NT2/D1 (cell line): ENCODE data around the gene MRTFA.

Experiments used
- SUZ12 ChIP-seq: IDR thresholded peaks from 2 replicates; pipeline ENCODE4 v1.6.1; 2011; ENCODE audit not compliant: insufficient read length, insufficient read depth; ENCODE audit errors: extremely low read depth
- ZNF274 ChIP-seq: IDR thresholded peaks from 2 replicates; pipeline ENCODE4 v1.6.1; 2011; ENCODE audit warnings: mild to moderate bottlenecking, low read depth, low read length

DNA sequence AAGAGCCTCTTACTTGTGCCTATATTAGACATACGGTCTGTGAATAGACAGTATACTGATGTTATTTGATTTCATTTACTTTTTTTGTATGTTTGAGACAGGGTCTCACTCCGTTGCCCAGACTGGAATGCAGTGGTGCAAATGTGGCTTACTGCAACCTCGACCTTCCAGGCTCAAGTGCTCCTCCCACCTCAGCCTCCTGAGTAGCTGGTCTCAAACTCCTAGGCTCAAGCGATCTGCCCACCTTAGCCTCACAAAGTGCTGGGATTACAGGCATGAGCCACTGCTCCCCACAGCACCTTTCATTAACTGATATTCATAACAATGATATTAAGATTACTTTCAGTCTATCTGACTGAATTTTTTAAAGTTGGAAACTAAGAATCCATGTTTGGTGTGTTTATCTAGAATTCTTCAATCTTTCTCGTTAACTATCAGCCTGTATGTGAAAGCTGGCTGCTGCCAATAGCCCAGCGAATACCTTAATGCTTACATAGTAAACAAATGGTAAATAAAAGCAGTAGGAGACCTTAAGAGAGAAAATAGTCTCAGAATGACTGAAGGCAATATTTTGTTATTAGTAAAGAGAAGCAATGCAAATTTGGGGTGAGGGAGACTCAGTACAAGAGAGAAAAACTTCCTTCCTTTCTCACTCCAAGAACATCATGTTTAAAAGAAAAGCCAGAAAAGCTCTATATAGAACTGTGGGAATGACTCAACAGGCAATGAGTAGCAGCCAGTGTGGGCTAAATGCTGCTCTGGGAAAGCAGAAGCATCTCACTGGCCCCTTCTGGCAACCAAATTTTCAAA is 101.9 kb downstream of the MRTFA start:
- TF ChIP-seq ZNF274 = no peak
- no peak for TF ChIP-seq SUZ12
